Heart right ventricle (tissue), 16 donors: ENCODE measurements around the gene KIF18B. TPM values are rescaled to one million over a fixed set of nuclear protein-coding genes. Genes with fewer than 3 reads are reported as not detected.

Experiments
- ATAC-seq, 8 donors: fragments of 200-7000 bp; cut with Tn5 transposase; one replicate each; pipeline ENCODE4 v1.9.1; 2020; ENCODE audit warnings: mild to moderate bottlenecking in 8 of 8, moderate library complexity in 8 of 8, moderate number of reproducible peaks in 1 of 8
- DNase-seq, 2 donors: peaks; one replicate each; pipeline ENCODE4 v3.0.0-alpha.2; 2020
- H3K27ac ChIP-seq, 10 donors: fragments of 200-600 bp; sonication (generic) in 2 of 10; one replicate each; pipeline versions ENCODE4 v1.5.0 to v1.8.0; 2020 to 2022; ENCODE audit warnings: mild to moderate bottlenecking in 3 of 10
- H3K27me3 ChIP-seq, 7 donors: fragments of 200-600 bp; one replicate each; pipeline ENCODE4 v1.8.0; 2021 to 2022; ENCODE audit warnings: mild to moderate bottlenecking in 2 of 7
- H3K36me3 ChIP-seq, 9 donors: fragments of 200-600 bp; sonication (generic) in 1 of 9; one replicate each; pipeline versions ENCODE4 v1.5.0 to v1.8.0; 2020 to 2022; ENCODE audit warnings: mild to moderate bottlenecking in 2 of 9
- H3K4me1 ChIP-seq, 9 donors: fragments of 200-600 bp; sonication (generic) in 1 of 9; one replicate each; pipeline versions ENCODE4 v1.5.0 to v1.8.0; 2020 to 2022; ENCODE audit warnings: mild to moderate bottlenecking in 4 of 9
- H3K4me3 ChIP-seq, 10 donors: fragments of 200-600 bp; sonication (generic) in 2 of 10; one replicate each; pipeline versions ENCODE4 v1.5.0 to v1.8.0; 2020 to 2022; ENCODE audit warnings: mild to moderate bottlenecking in 7 of 10, moderate library complexity in 2 of 10
- H3K9me3 ChIP-seq, 11 donors: fragments of 200-600 bp in 10 of 11; sonication (generic) in 2 of 11; one replicate each; pipeline versions ENCODE4 v1.5.0 to v1.8.0; 2013 to 2022; ENCODE audit warnings: mild to moderate bottlenecking in 2 of 11, control low read depth in 1 of 11, moderate library complexity in 1 of 11
- CTCF ChIP-seq, 9 donors: fragments of 200-600 bp; sonication (generic) in 2 of 9; IDR thresholded peaks; one replicate each; pipeline versions ENCODE4 v1.5.0 to v1.8.0; 2021 to 2022; ENCODE audit warnings: antibody characterized with exemption in 9 of 9, mild to moderate bottlenecking in 5 of 9, moderate library complexity in 1 of 9
- WGBS, 2 donors: extraction: QIAGEN DNeasy Blood & Tissue Kit; methylation state at CpG; one replicate each; pipeline ENCODE4 v1.1.7; 2013; ENCODE audit warnings: inconsistent platforms in 1 of 2; 5-methylcytosine and 5-hydroxymethylcytosine counted together
- intact Hi-C, 10 donors: fragments of 100-400 bp; cut with DNase I; formaldehyde crosslinking; loops; one replicate each; pipeline versions ENCODE4 v1.11.1 to v1.14.2; 2022
- polyA plus RNA-seq, 2 donors: library from polyadenylated mRNA; stranded (reverse); fragments of 200-250 nt; gene quantifications; one replicate each; pipeline ENCODE4 v1.2.3, GENCODE V29; 2013
- total RNA-seq, 10 donors: library from RNA; stranded (reverse); fragmentation: NEBNext Ultra II Directional in 3 of 10; extraction: Animal tissue kit (Norgen Biotek cat#: 25700) in 3 of 10; gene quantifications; one replicate each; pipeline versions ENCODE4 v1.2.1 to v1.2.4, GENCODE V29; 2021 to 2023
- donor health status: Arrhythmogenic right ventricular cardiomyopathy.
- donor health status: ischemic (EF 13 %, LVEDD 7.1; RV severe dilation, severe dysfunction).
- donor health status: healthy with polysubstance abuse.
- donor health status: DM: no; HTN: yes; CAD: no.
- donor health status: DM: no; HTN: no; CAD: no.
- donor health status: ischemic (EF 25% LVEDD 6.9; RV normal size, moderate dysfunction).
- donor health status: ischemic (EF 25% LVEDD 5.7; RV mildly dilated, moderate dysfunction).
- donor health status: healthy.
- donor health status: DM: yes; HTN: yes; CAD: no.
- donor health status: Ischemic cardiomyopathy.
- donor health status: ischemic (EF 35%, LVEDD 5.7; RV mildly dilated, moderate dysfunction).
- donor health status: nonischemic (EF 11% LVEDD 7.7; RV severe dilation, severe dysfunction).
- donor health status: DM: yes; HTN: yes; CAD: no.
- donor health status: PGD.
- donor health status: ischemic (EF 29% LVEDD 5.4; RV normal size, mild dysfunction).
- donor health status: nonischemic (EF 23%, LVEDD 6.1; RV moderate dilation, normal function).

The KIF18B gene
- total and polyA plus RNA-seq, 12 donors = 0.04 to 4.3 (median 0.20) TPM; not detected in 1

GRCh38 chr17:44959821-44960531 lies 12.4 kb upstream of the KIF18B start:
- Histone ChIP-seq H3K9me3 (no peaks in the 10 kb centered on the region), H3K27ac (no peak overlapping the region), H3K27me3 (peaks cover 0 to 73% (median 53%) of the 10 kb centered on the region in 7 donors), H3K4me1 (peaks cover 0 to 7% (median 0%) of the 10 kb centered on the region in 9 donors), H3K36me3 (no peaks in the 10 kb centered on the region), H3K4me3 (no peak overlapping the region)
- 36 to 45% methylated on average over 49 to 56 of the region's 56 CpGs for WGBS, 2 donors
- TF ChIP-seq CTCF (IDR thresholded peaks at IDR 0.05) = no peak
- no peak for DNase-seq
- ATAC-seq = peak in 1 of 8 donors; percentile 63
- intact Hi-C loops = no loop called here

GRCh38 chr17:44956998-44957981 lies 9.7 kb upstream of the KIF18B start:
- peaks cover 0 to 55% (median 31%) of the 10 kb centered on the region in 7 donors for H3K27me3 ChIP-seq
- peaks cover 0 to 7% (median 0%) of the 10 kb centered on the region in 9 donors for H3K4me1 ChIP-seq
- H3K36me3 ChIP-seq = no peaks in the 10 kb centered on the region
- WGBS, 2 donors = 71 to 72% methylated on average over 8 of the region's 8 CpGs
- intact Hi-C loops = no loop called here
- H3K9me3 ChIP-seq = no peaks in the 10 kb centered on the region
- TF ChIP-seq CTCF (IDR thresholded peaks at IDR 0.05) = no peak
- no peak for DNase-seq
- no peak overlapping the region for H3K27ac ChIP-seq
- H3K4me3 ChIP-seq = no peak overlapping the region
- ATAC-seq = no peak

- H3K36me3 ChIP-seq = no peaks in the 10 kb centered on the region
- ATAC-seq (no peak), DNase-seq (no peak)
- H3K9me3 ChIP-seq = no peaks in the 10 kb centered on the region
- peaks cover 0 to 50% (median 27%) of the 10 kb centered on the region in 7 donors for H3K27me3 ChIP-seq
- no peak for TF ChIP-seq CTCF (IDR thresholded peaks at IDR 0.05)
- no peak overlapping the region for H3K4me3 ChIP-seq
- H3K4me1 ChIP-seq = peaks cover 0 to 7% (median 0%) of the 10 kb centered on the region in 9 donors
- WGBS, 2 donors = 78 to 80% methylated on average over 8 of the region's 8 CpGs
- no peak overlapping the region for H3K27ac ChIP-seq
- intact Hi-C loops = loop anchor here in 1 of 10 donors (1.0 kb wide), 1 partner anchor 21 kb away; no protein-coding TSS in a partner anchor
Measured at GRCh38 chr17:44955674-44956425, 8.3 kb upstream of the KIF18B start.
